K562 (cell line): ENCODE data around the gene ETHE1. TPM values are rescaled to one million over a fixed set of nuclear protein-coding genes. Genes with fewer than 3 reads are reported as not detected.

Experiments used
- ATAC-seq: fragments of 200-7000 bp; cut with Tn5 transposase; 3 replicates; pipeline ENCODE4 v1.9.1; 2020; ENCODE audit warnings: moderate library complexity
- BruUV-seq: library from RNA; stranded (reverse); fragments of 400-500 nt; replicated peaks from 2 replicates; lab custom pipeline; 2021; lab: Mats Ljungman, UMichigan
- CTCF ChIA-PET: fragments of 300-600 bp; formaldehyde crosslinking; extraction: SDS; loops from one replicate; lab custom pipeline; 2021; ENCODE audit warnings: low intra/inter-chr PET ratio; lab: Yijun Ruan, JAX
- POLR2A ChIA-PET: fragments of 300-600, 350-650 bp; sonication (Branson Sonifier 250); formaldehyde crosslinking; extraction: SDS; loops from one replicate; lab custom pipeline; 2021; ENCODE audit warnings: antibody characterized with exemption, inconsistent platforms; lab: Yijun Ruan, JAX
- DNase-seq, 4 experiments: peaks; one replicate each; pipeline versions ENCODE4 v3.0.0 to v3.0.0-alpha.2; 2011 to 2018; ENCODE audit warnings: low spot score in 3 of 4, mixed read lengths in 3 of 4; ENCODE audit errors: extremely low read depth in 1 of 4
- FAIRE-seq: peaks from 2 replicates; lab custom pipeline; 2011; peaks lifted over from hg19 to GRCh38; lab: Jason Lieb, UNC
- H2AFZ ChIP-seq: 2 replicates; pipeline ENCODE4 v1.6.0; 2011; ENCODE audit warnings: low read depth, low read length, control low read depth, inconsistent platforms
- H3K27ac ChIP-seq: fragments of 200-600 bp; 3 replicates; pipeline ENCODE4 v1.8.0; 2011; ENCODE audit warnings: low read depth, mild to moderate bottlenecking, control low read depth, inconsistent platforms, low read length, moderate library complexity, mixed read lengths; ENCODE audit errors: extremely low read depth
- H3K27me3 ChIP-seq, 2 experiments: fragments of 300-600 bp in 1 of 2; 2 replicates in 1 of 2; 3 replicates in 1 of 2; pipeline versions ENCODE4 v1.6.0 to v1.8.0; 2011; ENCODE audit warnings: inconsistent platforms in 2 of 2, low read length in 2 of 2, mild to moderate bottlenecking in 1 of 2, mixed read lengths in 1 of 2, moderate library complexity in 1 of 2; ENCODE audit not compliant: control insufficient read depth in 2 of 2, insufficient read depth in 2 of 2
- H3K36me3 ChIP-seq: fragments of 300-600 bp; 3 replicates; pipeline ENCODE4 v1.8.0; 2011; ENCODE audit warnings: mild to moderate bottlenecking, low read length, inconsistent platforms; ENCODE audit not compliant: control insufficient read depth, insufficient read depth
- H3K4me1 ChIP-seq, 2 experiments: fragments of 200-600 bp in 1 of 2; replicated peaks in 1 of 2; 2 replicates in 1 of 2; 3 replicates in 1 of 2; pipeline versions ENCODE4 v1.5.1 to v1.8.0; 2011; ENCODE audit warnings: inconsistent platforms in 2 of 2, low read length in 2 of 2, mild to moderate bottlenecking in 1 of 2, mixed read lengths in 1 of 2, moderate library complexity in 1 of 2; ENCODE audit not compliant: control insufficient read depth in 2 of 2, insufficient read depth in 2 of 2
- H3K4me2 ChIP-seq: 2 replicates; pipeline ENCODE4 v1.6.1; 2011; ENCODE audit warnings: low read length, control low read depth, inconsistent platforms, mixed read lengths; ENCODE audit not compliant: insufficient read depth
- H3K4me3 ChIP-seq: fragments of 200-600 bp; sonication (generic), shearing (Covaris generic); 2 replicates; pipeline ENCODE4 v1.5.1; 2016; ENCODE audit warnings: control low read depth, inconsistent platforms
- H3K79me2 ChIP-seq: fragments of 200-600 bp; 3 replicates; pipeline ENCODE4 v1.8.0; 2011; ENCODE audit warnings: low read length, inconsistent platforms; ENCODE audit not compliant: control insufficient read depth, insufficient read depth
- H3K9ac ChIP-seq, 2 experiments: 2 replicates each; pipeline versions ENCODE4 v1.6.0 to v1.6.1; 2011; ENCODE audit warnings: low read depth in 2 of 2, low read length in 2 of 2, control low read depth in 1 of 2, inconsistent platforms in 1 of 2, mild to moderate bottlenecking in 1 of 2, mixed read lengths in 1 of 2; ENCODE audit not compliant: insufficient read depth in 1 of 2
- H3K9me1 ChIP-seq: one replicate; pipeline ENCODE4 v1.6.0; 2011; ENCODE audit warnings: inconsistent platforms, mild to moderate bottlenecking, low read length, moderate library complexity; ENCODE audit not compliant: control insufficient read depth, insufficient read depth
- H3K9me3 ChIP-seq: replicated peaks from 2 replicates; pipeline ENCODE4 v1.5.1; 2011; ENCODE audit warnings: low read depth, low read length, inconsistent platforms; ENCODE audit not compliant: control insufficient read depth, insufficient read depth
- H4K20me1 ChIP-seq: replicated peaks from 2 replicates; pipeline ENCODE4 v1.6.1; 2011; ENCODE audit warnings: low read length, inconsistent platforms, mixed read lengths; ENCODE audit not compliant: control insufficient read depth, insufficient read depth
- ARID4B ChIP-seq: sonication (generic); formaldehyde crosslinking; IDR thresholded peaks from 2 replicates; pipeline ENCODE4 v1.8.0; 2022; ENCODE audit warnings: mild to moderate bottlenecking, missing genetic modification reagents
- BHLHE40 ChIP-seq: IDR thresholded peaks from 2 replicates; pipeline ENCODE4 v1.6.1; 2011; ENCODE audit warnings: low read length, improper control_type of control experiment
- WGBS: fragments of 100-300 bp; shearing (Covaris generic); methylation state at CpG from one replicate; pipeline ENCODE4 v1.1.6; 2016; ENCODE audit warnings: low coverage, mixed read lengths; ENCODE audit not compliant: insufficient coverage; ENCODE audit errors: missing lambda C conversion rate; 5-methylcytosine and 5-hydroxymethylcytosine counted together
- in situ Hi-C: fragments of 300-500 bp; cut with MboI; formaldehyde crosslinking; loops from 4 replicates; pipeline ENCODE4 v1.15.0; 2018; ENCODE audit warnings: inconsistent platforms, mixed read lengths
- intact Hi-C: fragments of 100-400 bp; cut with micrococcal nuclease; formaldehyde crosslinking; loops from 2 replicates; pipeline ENCODE4 v1.14.2; 2022
- polyA plus RNA-seq, 8 experiments: library from polyadenylated mRNA; depleted of rRNA in 4 of 8; stranded (reverse) in 5 of 8; unstranded in 3 of 8; fragments of >200 nt; fragmentation: Nextera tagmentation in 2 of 8; fragmentation: Illumina TruSeq in 1 of 8; extraction: Ambion mirVana in 2 of 8; extraction: Trizol in 1 of 8; gene quantifications; 2 replicates each; pipeline versions ENCODE4 v1.2.1 to v1.2.3, GENCODE V29; 2011 to 2014; ENCODE audit warnings: inconsistent platforms in 1 of 8, missing spikeins in 1 of 8
- total RNA-seq, 7 experiments: library from RNA; depleted of rRNA in 6 of 7; stranded (reverse); fragments of >200 nt in 6 of 7; fragmentation: Illumina TruSeq in 2 of 7; extraction: Trizol in 2 of 7; gene quantifications; 2 replicates each; pipeline versions ENCODE4 v1.2.1 to v1.2.3, GENCODE V29; 2011 to 2021; ENCODE audit warnings: low replicate concordance in 1 of 7

Gene ETHE1
- total and polyA plus RNA-seq, 9 of the 15 experiments (the other 6 are each of a cell fraction or from before 2014, with no cell fraction given), result 2.9 to 21.0 (median 10.2) TPM

GRCh38 chr19:43482193-43482592 is 44.8 kb downstream of the ETHE1 start:
- Histone ChIP-seq H3K27me3 (no peaks in the 10 kb centered on the region), H3K9me3 (no peaks in the 10 kb centered on the region), H4K20me1 (no peaks in the 10 kb centered on the region), H3K4me2 (no peak overlapping the region), H2AFZ (no peak overlapping the region), H3K9ac (no peak overlapping the region), H3K27ac (no peak overlapping the region), H3K9me1 (no peaks in the 10 kb centered on the region), H3K4me1 (peaks cover 3% of the 10 kb centered on the region in 2 experiments; a peak in 2 of 5 replicates), H3K36me3 (no peaks in the 10 kb centered on the region), H3K4me3 (no peak overlapping the region), H3K79me2 (no peaks in the 10 kb centered on the region)
- TF ChIP-seq ARID4B (no peak), BHLHE40 (peak; percentile 15; the same call in 1 of the 2 replicates)
- ChIA-PET CTCF (no interaction called here), POLR2A (interaction anchor here (0.6 to 0.7 kb wide), 2 partner anchors 23 to 53 kb away, joined by 3 to 4 read pairs; no protein-coding TSS in a partner anchor)
- intact Hi-C loops (no loop called here), in situ Hi-C loops (no loop called here)
- FAIRE-seq (no peak), ATAC-seq (no peak; the same call in 2 of the 3 replicates), DNase-seq (no peak)
- 39% methylated on average over 4 of the region's 4 CpGs for WGBS
- BruUV-seq, result no TSS peak
